ENCODE measurements around the gene NTSR1.

- TF ChIP-seq POLR2A (IDR thresholded peaks at IDR 0.05) = no peak
- TF ChIP-seq, protein P1, sequence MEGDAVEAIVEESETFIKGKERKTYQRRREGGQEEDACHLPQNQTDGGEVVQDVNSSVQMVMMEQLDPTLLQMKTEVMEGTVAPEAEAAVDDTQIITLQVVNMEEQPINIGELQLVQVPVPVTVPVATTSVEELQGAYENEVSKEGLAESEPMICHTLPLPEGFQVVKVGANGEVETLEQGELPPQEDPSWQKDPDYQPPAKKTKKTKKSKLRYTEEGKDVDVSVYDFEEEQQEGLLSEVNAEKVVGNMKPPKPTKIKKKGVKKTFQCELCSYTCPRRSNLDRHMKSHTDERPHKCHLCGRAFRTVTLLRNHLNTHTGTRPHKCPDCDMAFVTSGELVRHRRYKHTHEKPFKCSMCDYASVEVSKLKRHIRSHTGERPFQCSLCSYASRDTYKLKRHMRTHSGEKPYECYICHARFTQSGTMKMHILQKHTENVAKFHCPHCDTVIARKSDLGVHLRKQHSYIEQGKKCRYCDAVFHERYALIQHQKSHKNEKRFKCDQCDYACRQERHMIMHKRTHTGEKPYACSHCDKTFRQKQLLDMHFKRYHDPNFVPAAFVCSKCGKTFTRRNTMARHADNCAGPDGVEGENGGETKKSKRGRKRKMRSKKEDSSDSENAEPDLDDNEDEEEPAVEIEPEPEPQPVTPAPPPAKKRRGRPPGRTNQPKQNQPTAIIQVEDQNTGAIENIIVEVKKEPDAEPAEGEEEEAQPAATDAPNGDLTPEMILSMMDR (IDR thresholded peaks at IDR 0.05) = no peak
Observed at GRCh38 chr20:62768234-62768546, 59.6 kb downstream of the NTSR1 start.

All from Peyer's patch (tissue), 4 donors.